Mesendoderm (in vitro differentiated cells): Measurements from ENCODE around the gene HIF3A.
"Not testable (repeated sequence)": the region's sequence is repeated elsewhere in the genome, so short reads cannot be mapped to it uniquely, and the experiment has no call there.

Experiments
- DNase-seq: peaks from one replicate; pipeline ENCODE4 v3.0.0; 2013
- H2AK5ac ChIP-seq: 2 replicates; pipeline ENCODE4 v1.6.1; 2013; ENCODE audit warnings: low read length, inconsistent platforms
- H2BK120ac ChIP-seq: 2 replicates; pipeline ENCODE4 v1.6.1; 2013; ENCODE audit warnings: low read depth, mild to moderate bottlenecking, low read length, moderate library complexity, mixed read lengths
- H2BK15ac ChIP-seq: replicated peaks from 2 replicates; pipeline ENCODE4 v1.6.1; 2013; ENCODE audit warnings: low read depth, mild to moderate bottlenecking, moderate library complexity
- H2BK5ac ChIP-seq: 2 replicates; pipeline ENCODE4 v1.6.1; 2013; ENCODE audit warnings: low read length, inconsistent platforms
- H3K18ac ChIP-seq: 2 replicates; pipeline ENCODE4 v1.6.1; 2013; ENCODE audit warnings: mild to moderate bottlenecking, low read length, mixed read lengths
- H3K23ac ChIP-seq: one replicate; pipeline ENCODE4 v1.6.1; 2013; ENCODE audit warnings: low read length
- H3K27ac ChIP-seq: 2 replicates; pipeline ENCODE4 v1.5.1; 2013; ENCODE audit warnings: low read depth, mild to moderate bottlenecking, inconsistent platforms, low read length, moderate library complexity
- H3K27me3 ChIP-seq: 2 replicates; pipeline ENCODE4 v1.6.1; 2013; ENCODE audit warnings: low read length, control low read depth, mild to moderate bottlenecking, inconsistent platforms; ENCODE audit not compliant: insufficient read depth, poor library complexity
- H3K36me3 ChIP-seq: 2 replicates; pipeline ENCODE4 v1.6.1; 2013; ENCODE audit warnings: low read length, inconsistent platforms; ENCODE audit not compliant: control insufficient read depth, insufficient read depth
- H3K4ac ChIP-seq: one replicate; pipeline ENCODE4 v1.6.1; 2013; ENCODE audit warnings: low read depth, mild to moderate bottlenecking, low read length, moderate library complexity
- H3K4me1 ChIP-seq: 2 replicates; pipeline ENCODE4 v1.6.1; 2013; ENCODE audit warnings: low read depth, low read length, inconsistent platforms; ENCODE audit not compliant: control insufficient read depth
- H3K4me2 ChIP-seq: 2 replicates; pipeline ENCODE4 v1.6.1; 2013; ENCODE audit warnings: low read length
- H3K4me3 ChIP-seq: 2 replicates; pipeline ENCODE4 v1.5.1; 2013; ENCODE audit warnings: mild to moderate bottlenecking, low read length
- H3K56ac ChIP-seq: one replicate; pipeline ENCODE4 v1.6.1; 2013; ENCODE audit warnings: low read length
- H3K79me1 ChIP-seq: 2 replicates; pipeline ENCODE4 v1.6.1; 2013; ENCODE audit warnings: low read length, inconsistent platforms
- H3K79me2 ChIP-seq: 2 replicates; pipeline ENCODE4 v1.6.1; 2013; ENCODE audit warnings: mild to moderate bottlenecking, low read length; ENCODE audit not compliant: control insufficient read depth, insufficient read depth
- H3K9ac ChIP-seq: 2 replicates; pipeline ENCODE4 v1.6.1; 2013; ENCODE audit warnings: low read length, inconsistent platforms
- H4K5ac ChIP-seq: one replicate; pipeline ENCODE4 v1.6.1; 2013; ENCODE audit warnings: low read length
- H4K8ac ChIP-seq: one replicate; pipeline ENCODE4 v1.6.1; 2013; ENCODE audit warnings: low read depth, mild to moderate bottlenecking, control low read depth, low read length, moderate library complexity
- WGBS: extraction: QIAGEN DNeasy Blood & Tissue Kit; methylation state at CpG from one replicate; pipeline ENCODE4 v1.1.7; 2013; ENCODE audit warnings: low lambda C conversion rate, missing lambda C conversion rate; ENCODE audit not compliant: insufficient coverage; ENCODE audit errors: extremely low coverage; 5-methylcytosine and 5-hydroxymethylcytosine counted together

The HIF3A gene

DNA sequence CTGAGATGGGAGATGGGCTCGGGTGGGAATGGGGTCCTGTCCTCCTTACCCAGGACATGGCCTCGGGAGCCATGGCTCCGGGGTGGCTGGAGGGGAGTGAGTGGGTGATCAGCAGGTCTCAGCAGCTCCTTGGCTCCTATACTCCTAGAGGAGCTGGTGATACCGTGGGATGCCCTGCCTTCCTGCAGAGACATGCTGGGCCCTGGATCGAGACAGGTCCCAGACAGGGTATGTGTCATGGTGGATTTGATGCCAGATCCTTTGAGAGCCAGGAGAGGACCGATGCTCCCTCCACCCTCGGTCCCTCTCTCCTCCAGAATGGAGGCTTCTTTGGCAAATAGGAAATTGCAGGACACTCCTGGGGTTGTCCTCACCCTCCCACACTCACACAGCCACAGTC, 35.3 kb upstream of the HIF3A start:
- not testable (repeated sequence) for H3K18ac ChIP-seq, H3K4me2 ChIP-seq, H3K9ac ChIP-seq

GRCh38 chr19:46262684-46263296, 34.1 kb upstream of the HIF3A start:
- not testable (repeated sequence) for H3K36me3 ChIP-seq, H3K18ac ChIP-seq, H3K4me2 ChIP-seq, H4K8ac ChIP-seq, H3K9ac ChIP-seq, H4K5ac ChIP-seq, H3K23ac ChIP-seq, H2BK15ac ChIP-seq, H3K56ac ChIP-seq, H3K4me1 ChIP-seq, H3K27me3 ChIP-seq, H3K4me3 ChIP-seq, H3K79me1 ChIP-seq, DNase-seq, H3K4ac ChIP-seq, H2AK5ac ChIP-seq, H2BK5ac ChIP-seq, H3K79me2 ChIP-seq, H2BK120ac ChIP-seq, H3K27ac ChIP-seq
- no CpG with 5 or more reads among the region's 11 CpGs for WGBS

More for the DNA sequence above, 35.3 kb upstream of the HIF3A start:
- H3K4me1 ChIP-seq, H3K4ac ChIP-seq, H2BK15ac ChIP-seq, H3K27me3 ChIP-seq, H4K8ac ChIP-seq, H2AK5ac ChIP-seq, H3K79me2 ChIP-seq, H3K27ac ChIP-seq, H3K79me1 ChIP-seq, H2BK120ac ChIP-seq, H4K5ac ChIP-seq, H3K4me3 ChIP-seq, H3K23ac ChIP-seq, H2BK5ac ChIP-seq, H3K36me3 ChIP-seq, DNase-seq: not testable (repeated sequence)
- H3K56ac ChIP-seq: peak overlapping the region; percentile 37
- no CpG with 5 or more reads among the region's 7 CpGs for WGBS

DNA sequence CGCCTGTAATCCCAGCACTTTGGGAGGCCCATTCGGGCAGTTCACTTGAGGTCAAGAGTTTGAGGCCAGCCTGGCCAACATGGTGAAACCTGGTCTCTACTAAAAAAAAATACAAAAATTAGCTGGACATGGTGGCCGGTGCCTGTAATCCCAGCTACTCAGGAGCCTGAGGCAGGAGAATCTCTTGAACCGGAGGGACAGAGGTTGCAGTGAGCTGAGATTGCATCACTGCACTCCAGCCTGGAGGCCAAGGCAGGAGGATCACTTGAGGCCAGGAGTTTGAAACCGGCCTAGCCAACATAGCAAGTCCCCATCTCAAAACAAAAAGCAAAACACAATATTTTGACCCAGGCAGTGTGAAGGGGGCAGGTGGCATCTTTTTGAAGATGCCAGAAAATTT, 32.0 kb upstream of the HIF3A start:
- H3K18ac ChIP-seq, H3K27ac ChIP-seq, H3K79me2 ChIP-seq, H3K79me1 ChIP-seq, H2AK5ac ChIP-seq, H4K5ac ChIP-seq, H3K4me2 ChIP-seq, H3K4me1 ChIP-seq, H3K36me3 ChIP-seq, H3K4ac ChIP-seq, H2BK5ac ChIP-seq, H2BK15ac ChIP-seq, H3K9ac ChIP-seq, DNase-seq, H3K23ac ChIP-seq, H3K4me3 ChIP-seq, H4K8ac ChIP-seq, H2BK120ac ChIP-seq, H3K27me3 ChIP-seq, H3K56ac ChIP-seq: not testable (repeated sequence)
- WGBS: no CpG with 5 or more reads among the region's 5 CpGs

DNA sequence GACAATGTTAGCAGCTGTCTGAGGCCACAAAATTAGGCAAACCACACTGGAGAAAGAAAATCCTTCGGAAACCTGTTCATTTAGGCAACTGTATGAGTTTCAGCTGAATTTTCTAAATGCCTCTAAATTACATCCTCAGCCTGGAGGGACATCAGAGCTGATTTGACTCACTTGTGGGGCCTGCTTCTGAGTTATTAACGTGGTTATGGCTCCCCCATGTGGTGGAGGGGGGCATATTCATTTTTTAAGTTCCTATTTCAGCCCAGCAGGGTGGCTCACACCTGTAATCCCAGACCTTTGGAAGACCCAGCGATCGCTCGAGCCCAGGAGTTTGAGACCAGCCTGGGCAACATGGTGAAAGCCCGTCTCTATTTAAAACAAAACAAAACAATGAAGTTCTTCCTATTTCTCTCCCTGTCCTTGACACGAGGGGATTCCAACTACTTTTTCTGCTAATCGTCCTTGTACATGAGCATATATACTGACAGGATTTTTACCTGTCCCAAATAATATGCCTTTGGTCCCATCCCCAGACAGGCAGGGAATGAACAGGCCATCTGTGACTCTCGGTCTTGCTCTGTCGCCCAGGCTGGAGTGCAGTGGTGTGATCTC, 31.5 kb upstream of the HIF3A start:
- H3K4me1 ChIP-seq: peaks cover 3% of the 10 kb centered on the region
- no peak overlapping the region for H3K4me3 ChIP-seq
- H2BK15ac ChIP-seq: no peak overlapping the region
- H3K18ac ChIP-seq: no peak overlapping the region
- no CpG with 5 or more reads among the region's 10 CpGs for WGBS
- DNase-seq: peak; percentile 91
- no peaks in the 10 kb centered on the region for H3K79me1 ChIP-seq
- H4K5ac ChIP-seq: no peak overlapping the region
- H3K9ac ChIP-seq: peak overlapping the region; percentile 23
- no peak overlapping the region for H3K27ac ChIP-seq
- H3K23ac ChIP-seq: no peak overlapping the region
- H3K4ac ChIP-seq: no peak overlapping the region
- no peaks in the 10 kb centered on the region for H3K36me3 ChIP-seq
- H3K27me3 ChIP-seq: no peaks in the 10 kb centered on the region
- no peak overlapping the region for H3K4me2 ChIP-seq
- no peak overlapping the region for H2BK5ac ChIP-seq
- H3K56ac ChIP-seq: peak overlapping the region; percentile 70
- H2BK120ac ChIP-seq: no peak overlapping the region
- H4K8ac ChIP-seq: no peak overlapping the region
- H2AK5ac ChIP-seq: no peak overlapping the region
- H3K79me2 ChIP-seq: no peaks in the 10 kb centered on the region

DNA sequence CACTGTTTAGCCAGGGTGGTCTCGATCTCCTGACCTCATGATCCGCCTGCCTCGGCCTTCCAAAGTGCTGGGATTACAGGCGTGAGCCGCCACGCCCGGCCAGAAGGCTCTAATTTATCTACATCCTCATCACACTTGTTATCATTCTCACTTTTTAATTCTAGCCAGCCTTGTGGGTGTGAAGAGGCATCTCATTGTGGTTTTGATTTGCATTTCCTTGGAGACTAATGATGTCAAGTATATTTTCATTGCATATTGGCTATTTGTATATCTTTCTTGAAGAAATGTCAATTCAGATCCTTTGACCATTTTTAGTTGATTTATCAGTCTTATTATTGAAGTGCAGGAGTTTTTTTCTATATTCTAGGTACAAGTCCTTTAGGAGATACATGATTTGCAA, 27.7 kb upstream of the HIF3A start:
- Histone ChIP-seq H2BK15ac (no peak overlapping the region), H3K4me3 (no peak overlapping the region), H3K56ac (no peak overlapping the region), H3K36me3 (peaks cover 2% of the 10 kb centered on the region), H2AK5ac (no peak overlapping the region), H2BK5ac (no peak overlapping the region), H4K5ac (no peak overlapping the region), H3K27me3 (no peaks in the 10 kb centered on the region), H3K79me2 (no peaks in the 10 kb centered on the region), H3K4me1 (peaks cover 7% of the 10 kb centered on the region), H3K4ac (no peak overlapping the region), H3K79me1 (no peaks in the 10 kb centered on the region), H4K8ac (no peak overlapping the region), H3K27ac (no peak overlapping the region), H3K18ac (no peak overlapping the region), H2BK120ac (no peak overlapping the region), H3K9ac (no peak overlapping the region), H3K4me2 (no peak overlapping the region), H3K23ac (no peak overlapping the region)
- peak; percentile 51 for DNase-seq
- no CpG with 5 or more reads among the region's 7 CpGs for WGBS
